NCI-H2196 (cell line): ENCODE measurements around the gene MEX3C.

Source experiments
- DNase-seq: peaks from one replicate; lab custom pipeline; 2025; ENCODE audit not compliant: unreplicated experiment; lab: John Stamatoyannopoulos, UW

The MEX3C gene

DNA sequence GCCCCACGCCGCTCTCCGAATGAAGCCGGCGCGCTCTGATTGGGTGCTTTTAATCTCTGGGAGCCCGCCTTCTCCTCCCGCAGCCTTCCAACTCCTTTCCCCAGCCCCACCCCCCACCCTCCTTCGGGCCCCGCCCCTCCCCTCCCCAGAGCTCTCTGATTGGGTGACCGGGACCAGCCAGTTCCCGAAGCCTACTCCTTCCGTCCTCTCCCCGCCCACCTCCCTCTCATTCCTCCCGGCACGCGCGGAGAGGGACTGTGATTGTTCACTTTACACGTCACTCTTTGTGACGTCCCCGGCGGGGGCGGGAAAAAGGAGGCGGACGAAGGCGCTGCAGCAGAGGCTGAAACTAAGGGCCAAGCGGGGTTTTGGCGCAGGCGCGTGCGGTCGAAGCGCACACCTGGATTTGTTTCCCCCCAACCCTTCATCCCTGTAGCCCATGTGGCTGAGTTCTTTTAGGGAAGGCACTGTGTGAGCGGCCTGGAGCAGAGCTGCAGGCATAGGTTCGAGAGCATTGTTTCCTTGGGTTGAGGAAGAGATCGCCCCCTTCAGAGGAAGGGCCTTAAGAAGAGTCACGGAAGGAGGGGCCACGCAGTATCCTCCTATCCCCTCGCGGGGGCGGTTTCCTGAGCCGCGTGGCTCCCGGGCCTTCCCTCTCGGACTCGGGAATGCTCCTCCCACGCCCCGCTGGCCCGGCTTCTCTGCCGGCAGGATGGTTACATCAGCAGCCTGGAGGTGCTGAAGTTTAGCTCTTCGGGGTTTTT lies at the start of gene MEX3C:
Gene MEX3C (minus strand): TSS at position 21 of the 764 bp plus-strand sequence. CDS start 361 bp downstream, outside the sequence.
- DNase-seq, result peak; percentile 100

DNA sequence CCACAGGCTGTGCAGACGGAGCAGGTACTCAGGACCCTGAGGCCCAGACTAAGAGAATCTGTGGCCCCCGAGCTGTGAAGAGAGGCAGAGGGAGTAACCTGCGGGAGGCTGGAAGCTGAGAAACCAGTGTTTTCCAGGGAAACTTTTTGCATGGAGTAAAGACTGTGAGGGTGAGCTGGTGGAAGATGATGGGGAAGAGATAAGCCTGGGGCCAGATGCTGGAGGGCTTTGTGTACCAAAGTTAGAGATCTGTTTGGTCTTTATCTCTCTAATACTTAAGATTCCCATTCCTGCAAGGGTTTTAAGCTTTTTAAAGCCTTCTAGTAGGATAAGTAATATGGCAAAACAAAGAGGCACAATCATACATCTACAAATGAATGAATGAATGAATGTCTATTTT lies 43.7 kb upstream of the MEX3C start:
- no peak for DNase-seq

DNA sequence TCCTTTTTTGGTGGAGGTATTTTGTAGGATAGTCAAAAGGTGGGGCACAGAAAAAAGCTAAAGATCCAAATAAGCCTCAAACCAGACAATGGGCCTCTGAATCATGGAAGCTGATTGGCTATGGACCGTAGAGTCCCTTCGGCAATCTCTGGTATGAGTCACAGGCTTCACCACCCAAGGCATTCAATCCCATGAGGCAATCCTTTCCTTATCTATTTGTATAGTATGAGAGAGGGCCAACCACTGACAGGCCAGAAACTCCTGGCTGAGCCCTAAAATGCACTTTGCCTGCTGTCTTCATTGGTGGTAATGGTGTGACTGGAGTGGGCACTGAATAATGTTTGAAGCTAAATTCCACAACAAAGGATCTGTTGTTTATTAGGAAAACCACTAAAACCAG lies 38.7 kb upstream of the MEX3C start:
- no peak for DNase-seq

- no peak for DNase-seq
These were observed 37.7 kb upstream of the MEX3C start for GRCh38 chr18:51235009-51235789.

DNA sequence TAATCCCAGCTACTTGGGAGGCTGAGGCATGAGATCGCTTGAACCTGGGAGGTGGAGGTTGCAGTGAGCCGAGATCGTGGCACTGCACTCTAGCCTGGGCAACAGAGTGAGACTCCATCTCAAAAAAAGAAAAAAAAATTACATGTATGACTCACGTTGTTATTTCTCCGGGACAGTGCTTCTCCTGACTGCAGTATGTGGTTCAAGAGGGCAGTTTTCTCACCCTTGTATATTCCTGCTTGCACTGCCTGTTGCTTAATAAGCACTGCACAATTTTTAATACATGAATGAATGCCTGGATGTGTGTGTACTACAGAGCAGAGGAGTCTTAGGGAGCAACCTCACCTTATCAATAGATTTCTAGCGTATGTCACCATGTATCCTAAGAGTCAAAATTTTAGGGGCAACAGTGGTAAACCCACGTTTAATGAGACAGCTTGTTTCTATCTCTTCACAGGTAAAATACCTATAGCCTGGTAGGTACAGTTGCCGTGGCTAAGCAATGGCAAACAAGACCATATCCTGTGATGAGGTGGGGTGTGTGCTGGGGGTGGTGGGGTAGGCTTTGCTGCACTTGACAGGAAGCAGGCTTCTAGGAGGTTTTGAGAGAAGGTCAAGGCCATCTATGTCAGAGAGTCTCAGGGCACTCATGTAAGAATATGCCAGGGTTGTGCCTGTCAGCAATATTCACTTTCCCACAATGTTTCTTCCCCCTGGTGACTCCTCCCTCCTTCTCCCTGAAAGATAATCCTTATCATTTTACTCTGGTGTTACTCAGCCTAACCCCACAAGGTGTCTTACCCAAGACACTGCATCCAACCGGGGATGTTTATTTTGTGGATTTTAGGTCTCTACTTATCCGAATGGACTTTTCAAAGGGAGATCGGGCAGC lies 36.9 kb upstream of the MEX3C start:
- DNase-seq, result no peak

- DNase-seq, result no peak
These were observed 31.8 kb upstream of the MEX3C start for GRCh38 chr18:51229328-51229727.

DNA sequence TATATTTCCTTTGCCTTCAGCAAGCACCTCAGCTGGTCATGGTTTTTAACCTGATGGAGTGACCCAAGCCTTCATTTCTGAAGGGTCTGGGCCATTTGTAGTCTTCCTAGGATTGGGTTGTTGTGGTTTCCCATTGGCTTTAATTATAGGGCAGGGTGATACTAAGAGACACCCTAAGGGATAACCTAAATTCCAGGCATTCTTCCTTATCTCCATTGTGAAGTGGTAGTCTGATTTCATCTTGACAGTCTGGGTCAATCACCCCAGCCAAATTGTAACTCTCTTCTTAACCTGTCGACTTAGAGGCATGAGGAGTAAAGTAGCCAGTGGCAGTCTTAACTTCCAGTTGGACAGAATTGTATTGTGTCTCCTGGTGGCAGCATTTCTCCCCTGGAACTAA lies 30.2 kb upstream of the MEX3C start:
- no peak for DNase-seq

- DNase-seq, result no peak
These were observed 29.3 kb upstream of the MEX3C start for GRCh38 chr18:51226587-51227350.

DNA sequence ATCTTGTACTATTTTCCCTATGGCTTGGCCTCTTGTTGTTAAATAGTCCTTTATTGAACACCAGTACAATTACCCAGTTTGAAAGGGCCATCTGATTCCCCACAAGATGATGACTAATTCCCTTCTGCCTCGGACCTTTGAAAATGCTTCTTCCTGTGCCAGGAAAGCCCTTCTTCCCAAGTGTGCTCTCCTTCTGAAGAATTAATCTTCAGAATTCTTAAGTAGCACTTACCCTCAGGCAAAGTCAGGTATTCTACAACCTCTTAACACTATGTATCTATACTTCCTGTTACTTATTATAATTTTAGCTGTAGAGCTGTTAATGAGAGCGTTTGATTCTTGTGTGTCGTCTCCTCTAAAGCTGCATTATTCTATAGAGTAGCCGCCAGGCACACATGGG lies 28.6 kb upstream of the MEX3C start:
- DNase-seq, result no peak

DNA sequence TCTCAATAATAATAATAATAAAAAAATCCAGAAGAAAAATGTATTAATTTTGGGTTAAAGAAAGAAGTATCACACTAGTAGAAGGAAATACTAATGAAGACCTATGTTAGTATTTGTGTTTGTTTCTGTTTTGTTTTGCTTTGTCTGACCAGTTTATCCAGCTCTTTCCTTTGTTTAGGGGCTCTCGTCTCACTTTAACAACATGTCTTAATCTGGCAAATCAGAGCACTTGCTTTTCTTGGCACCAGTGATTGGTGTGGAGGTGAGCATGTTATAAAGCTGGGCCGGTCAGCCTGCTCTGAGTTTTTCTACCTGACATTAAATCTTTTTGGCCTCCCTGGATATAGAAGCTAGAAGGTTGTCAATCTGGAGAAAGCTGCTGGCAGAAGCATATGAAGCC lies 15.1 kb upstream of the MEX3C start:
- no peak for DNase-seq

GRCh38 chr18:51211552-51211951 lies 14.1 kb upstream of the MEX3C start:
- DNase-seq, result no peak

GRCh38 chr18:51196811-51197660 lies 445 bp downstream of the MEX3C start:
- peak; percentile 10 for DNase-seq

DNA sequence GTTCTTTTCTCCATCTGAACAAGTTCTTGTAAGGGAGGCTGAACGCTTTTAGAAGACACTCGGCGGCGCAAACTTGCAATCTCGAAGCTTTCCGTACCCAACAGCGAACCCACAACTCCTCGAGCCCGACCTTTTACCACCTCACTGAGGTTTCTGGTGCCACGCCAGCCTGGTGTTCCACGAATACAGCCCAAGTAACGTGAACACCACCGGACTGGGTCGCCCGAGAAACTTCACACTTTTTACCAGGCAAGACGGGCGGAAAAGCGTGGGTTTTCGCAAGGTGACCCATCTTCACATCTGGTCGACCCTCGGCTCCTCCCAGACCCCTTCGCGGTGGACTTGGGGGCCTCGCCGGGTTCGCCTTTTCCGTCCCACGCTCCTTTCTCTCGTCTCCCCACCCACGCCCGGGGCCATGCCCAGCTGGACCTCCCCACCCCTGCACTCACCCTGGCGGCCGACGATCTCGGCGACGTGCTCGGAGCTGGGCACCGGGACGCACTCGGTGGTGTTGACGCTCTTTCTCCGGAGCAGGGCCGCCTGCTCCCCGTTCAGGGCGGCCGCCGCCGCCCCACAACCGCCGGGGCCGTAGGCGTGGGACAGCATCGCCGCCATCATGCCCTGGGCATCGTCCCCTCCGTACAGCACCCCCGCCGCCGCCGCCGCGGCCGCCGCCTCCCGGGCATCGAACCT lies 1.2 kb downstream of the MEX3C start:
- no peak for DNase-seq

DNA sequence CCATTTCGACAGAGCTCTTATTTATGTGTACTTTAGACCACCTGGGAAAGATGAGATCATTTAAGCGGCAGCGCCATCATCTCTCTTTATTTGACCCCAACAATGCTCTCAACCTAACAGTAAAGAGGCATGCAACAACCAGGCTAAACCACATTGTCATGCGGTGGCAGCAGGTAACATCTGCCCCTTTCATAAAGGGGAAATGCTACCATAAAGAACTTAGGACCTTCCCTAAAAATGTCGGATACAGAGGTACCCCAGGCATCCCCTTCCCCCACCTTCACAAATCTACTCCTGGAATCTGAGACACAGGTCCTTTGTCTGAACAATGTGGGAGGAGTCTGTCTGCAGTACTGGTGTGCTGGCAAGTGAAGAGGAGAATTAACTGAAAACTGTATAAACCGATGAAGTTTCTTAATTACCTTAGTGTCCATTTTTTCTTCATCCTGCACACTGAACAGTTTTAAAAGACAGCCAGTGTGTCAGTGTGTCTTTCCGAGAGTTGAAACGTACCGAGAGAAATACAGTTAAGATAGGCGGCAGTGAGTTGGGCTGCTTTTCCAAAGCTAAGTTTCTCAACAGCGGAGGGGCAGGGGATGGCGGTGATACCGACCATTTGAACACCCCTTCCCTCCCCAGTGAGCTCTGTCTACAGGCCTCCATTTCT lies 1.9 kb downstream of the MEX3C start:
- DNase-seq, result peak; percentile 27

DNA sequence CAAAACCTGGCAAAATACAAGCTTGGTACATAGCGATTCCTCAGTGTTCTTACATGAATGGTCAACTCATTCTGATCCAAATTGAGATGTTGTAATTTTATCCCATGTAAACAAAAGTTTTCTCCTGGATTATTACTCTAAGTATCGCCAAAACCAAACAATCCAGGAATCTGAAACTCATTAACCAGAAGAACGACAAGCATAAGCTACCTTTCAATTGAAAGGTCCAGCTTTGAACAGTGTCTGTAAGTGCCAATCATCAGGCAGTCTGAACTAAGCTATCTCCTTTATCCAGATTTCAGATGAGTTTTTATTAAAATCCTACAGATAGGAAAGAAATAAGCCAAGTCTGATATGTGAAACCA lies 2.4 kb downstream of the MEX3C start:
- DNase-seq, result no peak

- no peak for DNase-seq
These were observed 2.9 kb downstream of the MEX3C start for GRCh38 chr18:51194604-51195003.

DNA sequence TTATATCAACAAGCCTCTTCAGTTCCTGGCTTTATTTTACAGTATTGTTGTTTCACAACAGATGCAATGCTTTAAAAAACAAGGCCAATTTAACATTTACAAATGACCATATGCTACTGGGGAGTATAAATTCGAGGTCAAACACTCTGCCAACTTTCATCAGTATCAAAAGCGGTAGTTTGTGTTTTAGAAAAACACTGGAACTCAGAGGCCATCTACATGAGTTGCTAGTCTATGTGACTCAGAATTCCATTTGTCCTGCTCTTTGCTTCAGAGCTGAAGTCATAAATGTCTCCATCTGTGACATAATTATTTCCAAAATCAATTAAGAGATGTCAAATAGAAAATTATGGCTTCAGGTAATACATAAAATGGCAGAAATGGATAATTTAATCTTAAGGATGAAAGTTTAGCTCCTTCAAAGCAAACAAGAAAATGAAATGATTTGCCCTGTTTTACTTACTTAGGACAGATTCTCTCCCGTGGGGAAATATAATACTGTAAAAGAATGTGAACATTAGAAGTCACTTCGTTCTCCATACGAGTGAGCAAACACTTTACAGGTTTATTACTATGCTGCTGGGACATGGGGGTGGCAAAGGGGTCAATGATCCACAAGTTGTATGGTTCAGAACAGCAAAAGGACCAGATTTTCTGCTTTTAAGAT lies 3.7 kb downstream of the MEX3C start:
- DNase-seq, result no peak

DNA sequence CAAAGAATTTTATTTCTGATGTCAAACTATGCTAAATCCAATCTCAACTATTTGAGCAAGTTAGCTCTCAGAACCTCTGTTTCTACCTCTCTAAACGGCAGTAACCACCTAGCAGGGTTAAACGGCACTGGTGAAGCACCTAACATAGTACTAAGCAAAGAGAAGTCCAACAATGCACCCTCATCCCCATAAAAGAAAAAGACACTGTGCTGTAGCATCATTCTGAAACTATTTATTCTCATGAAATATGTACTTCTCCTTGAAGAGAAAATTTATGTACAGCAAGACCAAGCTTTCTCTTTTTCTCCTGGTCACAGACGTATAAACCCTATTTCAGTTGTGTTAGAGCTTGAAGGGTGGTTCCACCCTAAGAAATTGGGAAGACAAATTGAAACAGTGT lies 4.8 kb downstream of the MEX3C start:
- DNase-seq, result no peak
